K562 (cell line): ENCODE measurements around the gene PTPRZ1. TPM values are rescaled to one million over a fixed set of nuclear protein-coding genes. Genes with fewer than 3 reads are reported as not detected.

ENCODE experiments used
- ATAC-seq: fragments of 200-7000 bp; cut with Tn5 transposase; 3 replicates; pipeline ENCODE4 v1.9.1; 2020; ENCODE audit warnings: moderate library complexity
- BruUV-seq: library from RNA; stranded (reverse); fragments of 400-500 nt; replicated peaks from 2 replicates; lab custom pipeline; 2021; lab: Mats Ljungman, UMichigan
- CTCF ChIA-PET: fragments of 300-600 bp; formaldehyde crosslinking; extraction: SDS; loops from one replicate; lab custom pipeline; 2021; ENCODE audit warnings: low intra/inter-chr PET ratio; lab: Yijun Ruan, JAX
- POLR2A ChIA-PET: fragments of 300-600, 350-650 bp; sonication (Branson Sonifier 250); formaldehyde crosslinking; extraction: SDS; loops from one replicate; lab custom pipeline; 2021; ENCODE audit warnings: antibody characterized with exemption, inconsistent platforms; lab: Yijun Ruan, JAX
- DNase-seq, 4 experiments: peaks; one replicate each; pipeline versions ENCODE4 v3.0.0 to v3.0.0-alpha.2; 2011 to 2018; ENCODE audit warnings: low spot score in 3 of 4, mixed read lengths in 3 of 4; ENCODE audit errors: extremely low read depth in 1 of 4
- FAIRE-seq: peaks from 2 replicates; lab custom pipeline; 2011; peaks lifted over from hg19 to GRCh38; lab: Jason Lieb, UNC
- H2AFZ ChIP-seq: 2 replicates; pipeline ENCODE4 v1.6.0; 2011; ENCODE audit warnings: low read depth, low read length, control low read depth, inconsistent platforms
- H3K27ac ChIP-seq: fragments of 200-600 bp; 3 replicates; pipeline ENCODE4 v1.8.0; 2011; ENCODE audit warnings: low read depth, mild to moderate bottlenecking, control low read depth, inconsistent platforms, low read length, moderate library complexity, mixed read lengths; ENCODE audit errors: extremely low read depth
- H3K27me3 ChIP-seq, 2 experiments: fragments of 300-600 bp in 1 of 2; 2 replicates in 1 of 2; 3 replicates in 1 of 2; pipeline versions ENCODE4 v1.6.0 to v1.8.0; 2011; ENCODE audit warnings: inconsistent platforms in 2 of 2, low read length in 2 of 2, mild to moderate bottlenecking in 1 of 2, mixed read lengths in 1 of 2, moderate library complexity in 1 of 2; ENCODE audit not compliant: control insufficient read depth in 2 of 2, insufficient read depth in 2 of 2
- H3K36me3 ChIP-seq: fragments of 300-600 bp; 3 replicates; pipeline ENCODE4 v1.8.0; 2011; ENCODE audit warnings: mild to moderate bottlenecking, low read length, inconsistent platforms; ENCODE audit not compliant: control insufficient read depth, insufficient read depth
- H3K4me1 ChIP-seq, 2 experiments: fragments of 200-600 bp in 1 of 2; replicated peaks in 1 of 2; 2 replicates in 1 of 2; 3 replicates in 1 of 2; pipeline versions ENCODE4 v1.5.1 to v1.8.0; 2011; ENCODE audit warnings: inconsistent platforms in 2 of 2, low read length in 2 of 2, mild to moderate bottlenecking in 1 of 2, mixed read lengths in 1 of 2, moderate library complexity in 1 of 2; ENCODE audit not compliant: control insufficient read depth in 2 of 2, insufficient read depth in 2 of 2
- H3K4me2 ChIP-seq: 2 replicates; pipeline ENCODE4 v1.6.1; 2011; ENCODE audit warnings: low read length, control low read depth, inconsistent platforms, mixed read lengths; ENCODE audit not compliant: insufficient read depth
- H3K4me3 ChIP-seq: fragments of 200-600 bp; sonication (generic), shearing (Covaris generic); 2 replicates; pipeline ENCODE4 v1.5.1; 2016; ENCODE audit warnings: control low read depth, inconsistent platforms
- H3K79me2 ChIP-seq: fragments of 200-600 bp; 3 replicates; pipeline ENCODE4 v1.8.0; 2011; ENCODE audit warnings: low read length, inconsistent platforms; ENCODE audit not compliant: control insufficient read depth, insufficient read depth
- H3K9ac ChIP-seq, 2 experiments: 2 replicates each; pipeline versions ENCODE4 v1.6.0 to v1.6.1; 2011; ENCODE audit warnings: low read depth in 2 of 2, low read length in 2 of 2, control low read depth in 1 of 2, inconsistent platforms in 1 of 2, mild to moderate bottlenecking in 1 of 2, mixed read lengths in 1 of 2; ENCODE audit not compliant: insufficient read depth in 1 of 2
- H3K9me1 ChIP-seq: one replicate; pipeline ENCODE4 v1.6.0; 2011; ENCODE audit warnings: inconsistent platforms, mild to moderate bottlenecking, low read length, moderate library complexity; ENCODE audit not compliant: control insufficient read depth, insufficient read depth
- H3K9me3 ChIP-seq: replicated peaks from 2 replicates; pipeline ENCODE4 v1.5.1; 2011; ENCODE audit warnings: low read depth, low read length, inconsistent platforms; ENCODE audit not compliant: control insufficient read depth, insufficient read depth
- H4K20me1 ChIP-seq: replicated peaks from 2 replicates; pipeline ENCODE4 v1.6.1; 2011; ENCODE audit warnings: low read length, inconsistent platforms, mixed read lengths; ENCODE audit not compliant: control insufficient read depth, insufficient read depth
- COPS2 ChIP-seq: fragments of 450-650 bp; conservative IDR thresholded peaks from 2 replicates; pipeline ENCODE4 v1.6.1; 2016; ENCODE audit warnings: mild to moderate bottlenecking, moderate library complexity
- FOS ChIP-seq: IDR thresholded peaks from 3 replicates; pipeline ENCODE4 v1.6.1; 2011; ENCODE audit not compliant: insufficient read length; ENCODE audit errors: extremely low read depth
- NR1H2 ChIP-seq: sonication (generic); formaldehyde crosslinking; IDR thresholded peaks from 2 replicates; pipeline ENCODE4 v1.4.0; 2020; ENCODE audit warnings: mild to moderate bottlenecking, missing genetic modification reagents
- SRSF3 ChIP-seq: fragments of 200-400 bp; formaldehyde crosslinking; IDR thresholded peaks from 2 replicates; pipeline ENCODE4 v1.6.1; 2016; ENCODE audit warnings: mild to moderate bottlenecking, low read length, moderate library complexity; ENCODE audit not compliant: insufficient read depth
- ZKSCAN3 ChIP-seq: fragments of 250-450 bp; sonication (Bioruptor Pico); IDR thresholded peaks from 2 replicates; pipeline ENCODE4 v1.4.0; 2020
- ZNF239 ChIP-seq: fragments of 250-450 bp; sonication (Bioruptor Pico); IDR thresholded peaks from 2 replicates; pipeline ENCODE4 v1.4.0; 2020; ENCODE audit warnings: mild to moderate bottlenecking
- ZNF589 ChIP-seq: fragments of 200-800 bp; sonication (Bioruptor generic); IDR thresholded peaks from 2 replicates; pipeline ENCODE4 v1.6.1; 2016; ENCODE audit warnings: low read depth, missing genetic modification characterization, missing compliant biosample characterization
- WGBS: fragments of 100-300 bp; shearing (Covaris generic); methylation state at CpG from one replicate; pipeline ENCODE4 v1.1.6; 2016; ENCODE audit warnings: low coverage, mixed read lengths; ENCODE audit not compliant: insufficient coverage; ENCODE audit errors: missing lambda C conversion rate; 5-methylcytosine and 5-hydroxymethylcytosine counted together
- in situ Hi-C: fragments of 300-500 bp; cut with MboI; formaldehyde crosslinking; loops from 4 replicates; pipeline ENCODE4 v1.15.0; 2018; ENCODE audit warnings: inconsistent platforms, mixed read lengths
- intact Hi-C: fragments of 100-400 bp; cut with micrococcal nuclease; formaldehyde crosslinking; loops from 2 replicates; pipeline ENCODE4 v1.14.2; 2022
- polyA plus RNA-seq, 8 experiments: library from polyadenylated mRNA; depleted of rRNA in 4 of 8; stranded (reverse) in 5 of 8; unstranded in 3 of 8; fragments of >200 nt; fragmentation: Nextera tagmentation in 2 of 8; fragmentation: Illumina TruSeq in 1 of 8; extraction: Ambion mirVana in 2 of 8; extraction: Trizol in 1 of 8; gene quantifications; 2 replicates each; pipeline versions ENCODE4 v1.2.1 to v1.2.3, GENCODE V29; 2011 to 2014; ENCODE audit warnings: inconsistent platforms in 1 of 8, missing spikeins in 1 of 8
- total RNA-seq, 7 experiments: library from RNA; depleted of rRNA in 6 of 7; stranded (reverse); fragments of >200 nt in 6 of 7; fragmentation: Illumina TruSeq in 2 of 7; extraction: Trizol in 2 of 7; gene quantifications; 2 replicates each; pipeline versions ENCODE4 v1.2.1 to v1.2.3, GENCODE V29; 2011 to 2021; ENCODE audit warnings: low replicate concordance in 1 of 7
- TF ChIP-seq, protein P1 (sequence below): sonication (generic); formaldehyde crosslinking; IDR thresholded peaks from 2 replicates; pipeline ENCODE4 v1.5.0; 2020; ENCODE audit warnings: missing genetic modification reagents

Gene PTPRZ1
- total and polyA plus RNA-seq, 9 of the 15 experiments (the other 6 are each of a cell fraction or from before 2014, with no cell fraction given) = 0.04 TPM; not detected in 7

DNA sequence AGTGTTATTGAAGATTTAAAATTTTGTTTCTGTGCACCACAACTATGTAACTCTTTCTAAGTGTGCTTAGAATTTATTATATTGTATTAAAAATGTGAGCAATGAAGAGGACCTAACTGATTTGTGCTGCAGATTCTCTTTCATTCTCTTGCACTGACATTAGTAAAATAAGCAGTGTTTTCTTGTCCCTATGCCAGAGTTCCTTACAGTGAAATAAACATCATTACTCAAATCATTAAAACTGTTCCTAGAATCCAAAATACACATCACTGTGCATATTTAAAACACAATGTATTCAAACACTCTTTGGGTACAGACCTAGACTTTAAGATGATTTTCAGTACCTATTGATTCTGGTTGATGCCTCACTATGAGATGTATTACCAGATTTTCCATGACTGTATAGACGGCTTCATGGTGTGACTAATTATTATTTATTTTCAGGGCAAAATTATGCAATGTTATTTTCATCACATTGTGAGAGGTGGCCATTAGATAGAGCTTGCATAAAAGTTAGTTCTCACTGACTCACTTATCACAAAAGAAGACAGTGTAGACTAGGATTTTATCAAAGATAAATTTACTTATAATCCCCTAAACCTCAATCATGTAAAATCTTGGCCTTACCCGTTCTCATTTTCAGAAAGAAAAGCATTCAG is 93.4 kb downstream of the PTPRZ1 start:
- in situ Hi-C loops (no loop called here), intact Hi-C loops (no loop called here)
- Histone ChIP-seq H2AFZ (no peak overlapping the region), H3K4me3 (no peak overlapping the region), H3K4me2 (no peak overlapping the region), H3K27ac (no peak overlapping the region), H3K9ac (no peak overlapping the region), H3K9me3 (no peaks in the 10 kb centered on the region), H3K79me2 (no peaks in the 10 kb centered on the region), H3K27me3 (no peaks in the 10 kb centered on the region), H3K9me1 (no peaks in the 10 kb centered on the region), H3K36me3 (no peaks in the 10 kb centered on the region), H4K20me1 (no peaks in the 10 kb centered on the region), H3K4me1 (no peaks in the 10 kb centered on the region)
- ChIA-PET CTCF (no interaction called here), POLR2A (no interaction called here)
- ATAC-seq (no peak), FAIRE-seq (no peak), DNase-seq (no peak)
- BruUV-seq = no TSS peak
- TF ChIP-seq ZNF239 = no peak
- no peak for TF ChIP-seq SRSF3
- no peak for TF ChIP-seq NR1H2 (CRISPR knock-in tag)
- no peak for TF ChIP-seq COPS2
- TF ChIP-seq FOS = no peak
- TF ChIP-seq ZNF589 (CRISPR knock-in tag) = no peak
- TF ChIP-seq, protein P1, sequence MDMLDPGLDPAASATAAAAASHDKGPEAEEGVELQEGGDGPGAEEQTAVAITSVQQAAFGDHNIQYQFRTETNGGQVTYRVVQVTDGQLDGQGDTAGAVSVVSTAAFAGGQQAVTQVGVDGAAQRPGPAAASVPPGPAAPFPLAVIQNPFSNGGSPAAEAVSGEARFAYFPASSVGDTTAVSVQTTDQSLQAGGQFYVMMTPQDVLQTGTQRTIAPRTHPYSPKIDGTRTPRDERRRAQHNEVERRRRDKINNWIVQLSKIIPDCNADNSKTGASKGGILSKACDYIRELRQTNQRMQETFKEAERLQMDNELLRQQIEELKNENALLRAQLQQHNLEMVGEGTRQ (CRISPR knock-in tag) = no peak
- no peak for TF ChIP-seq ZKSCAN3
- 0% methylated on average over 2 of the region's 2 CpGs for WGBS
